Calu3 (cell line): ENCODE data around the gene SPHK1. TPM values are rescaled to one million over a fixed set of nuclear protein-coding genes. Genes with fewer than 3 reads are reported as not detected.

ENCODE experiments used
- BruUV-seq: library from RNA; stranded (reverse); fragments of 400-500 nt; replicated peaks from 2 replicates; lab custom pipeline; 2021; lab: Mats Ljungman, UMichigan
- CTCF ChIA-PET: fragments of 300-600 bp; sonication (Branson Sonifier 250); formaldehyde crosslinking; loops from one replicate; lab custom pipeline; 2022; ENCODE audit warnings: antibody characterized with exemption; lab: Charles Lee
- DNase-seq: peaks from one replicate; pipeline ENCODE4 v3.0.0; 2022
- H3K27ac Mint-ChIP-seq: one replicate; pipeline ENCODE4 v1.8.0; 2022; ENCODE audit warnings: mixed read lengths; ENCODE audit not compliant: unreplicated experiment
- H3K27me3 Mint-ChIP-seq: one replicate; pipeline ENCODE4 v1.8.0; 2022; ENCODE audit warnings: mixed read lengths; ENCODE audit not compliant: unreplicated experiment
- H3K36me3 Mint-ChIP-seq: one replicate; pipeline ENCODE4 v1.8.0; 2022; ENCODE audit warnings: mild to moderate bottlenecking, moderate library complexity, mixed read lengths; ENCODE audit not compliant: insufficient read depth, unreplicated experiment
- H3K4me1 Mint-ChIP-seq: one replicate; pipeline ENCODE4 v1.8.0; 2022; ENCODE audit warnings: mild to moderate bottlenecking, low read depth, mixed read lengths; ENCODE audit not compliant: unreplicated experiment
- H3K4me3 Mint-ChIP-seq: one replicate; pipeline ENCODE4 v1.8.0; 2022; ENCODE audit warnings: mild to moderate bottlenecking, low read depth, moderate library complexity, mixed read lengths; ENCODE audit not compliant: unreplicated experiment
- H3K9me3 Mint-ChIP-seq: one replicate; pipeline ENCODE4 v1.8.0; 2022; ENCODE audit warnings: low read depth, mixed read lengths; ENCODE audit not compliant: unreplicated experiment
- CTCF ChIP-seq: fragments of 200-600 bp; IDR thresholded peaks from one replicate; pipeline ENCODE4 v1.8.0; 2022; ENCODE audit warnings: antibody characterized with exemption; ENCODE audit not compliant: unreplicated experiment
- intact Hi-C: fragments of 100-400 bp; cut with micrococcal nuclease; formaldehyde crosslinking; loops from one replicate; pipeline ENCODE4 v1.10.0; 2022; ENCODE audit not compliant: unreplicated experiment
- total RNA-seq: library from RNA; stranded (reverse); gene quantifications from 2 replicates; pipeline ENCODE4 v1.2.3, GENCODE V29; 2022

Gene SPHK1
- total RNA-seq, 1 experiment from 2014 or later = 1.5 TPM

- Mint-ChIP-seq H3K4me3 (no peak overlapping the region), H3K36me3 (no peaks in the 10 kb centered on the region), H3K4me1 (peaks cover 8% of the 10 kb centered on the region), H3K9me3 (no peaks in the 10 kb centered on the region), H3K27me3 (no peaks in the 10 kb centered on the region), H3K27ac (no peak overlapping the region)
- intact Hi-C loops = no loop called here
- no peak for TF ChIP-seq CTCF
- no peak for DNase-seq
- no TSS peak for BruUV-seq
- CTCF ChIA-PET = interaction anchor here (2.1 kb wide), 1 partner anchor 42 kb away, joined by 7 read pairs; no protein-coding TSS in a partner anchor
Measured at GRCh38 chr17:76416899-76417298, 32.5 kb downstream of the SPHK1 start.

GRCh38 chr17:76417499-76418143 lies 33.2 kb downstream of the SPHK1 start:
- no peaks in the 10 kb centered on the region for H3K9me3 Mint-ChIP-seq

GRCh38 chr17:76419576-76420260 lies 35.3 kb downstream of the SPHK1 start:
- Mint-ChIP-seq H3K36me3 (no peaks in the 10 kb centered on the region), H3K4me3 (no peak overlapping the region), H3K4me1 (peaks cover 8% of the 10 kb centered on the region), H3K9me3 (no peaks in the 10 kb centered on the region), H3K27me3 (no peaks in the 10 kb centered on the region), H3K27ac (no peak overlapping the region)
- CTCF ChIA-PET = interaction anchor here (0.7 kb wide), 1 partner anchor 284 kb away, joined by 3 read pairs; no protein-coding TSS in a partner anchor
- BruUV-seq = no TSS peak
- DNase-seq = no peak
- no peak for TF ChIP-seq CTCF
- intact Hi-C loops = no loop called here

More at GRCh38 chr17:76417499-76418143, 33.2 kb downstream of the SPHK1 start:
- Mint-ChIP-seq H3K27ac (no peak overlapping the region), H3K27me3 (no peaks in the 10 kb centered on the region), H3K4me3 (no peak overlapping the region), H3K4me1 (peaks cover 8% of the 10 kb centered on the region), H3K36me3 (no peaks in the 10 kb centered on the region)
- CTCF ChIA-PET = interaction anchor here (0.7 to 2.1 kb wide), 3 partner anchors 17 to 41 kb away, joined by 3 to 7 read pairs (median 3); no protein-coding TSS in a partner anchor
- DNase-seq = no peak
- TF ChIP-seq CTCF = no peak
- intact Hi-C loops = no loop called here
- no TSS peak for BruUV-seq

GRCh38 chr17:76420356-76421043 lies 36.1 kb downstream of the SPHK1 start:
- Mint-ChIP-seq H3K27me3 (no peaks in the 10 kb centered on the region), H3K4me1 (peaks cover 8% of the 10 kb centered on the region), H3K4me3 (no peak overlapping the region), H3K9me3 (no peaks in the 10 kb centered on the region), H3K27ac (no peak overlapping the region), H3K36me3 (no peaks in the 10 kb centered on the region)
- TF ChIP-seq CTCF = no peak
- intact Hi-C loops = no loop called here
- CTCF ChIA-PET = interaction anchor here (0.6 kb wide), 1 partner anchor 14 kb away, joined by 4 read pairs; no protein-coding TSS in a partner anchor
- no peak for DNase-seq
- BruUV-seq = no TSS peak
